Activated CD4-positive, alpha-beta T cell treated with anti-CD3 and anti-CD28 coated beads, Interleukin-2, amount 50 U/mL, for 24 hours (primary cell): Measurements from ENCODE around the gene CIT.

Experiments
- DNase-seq, 2 donors: peaks; one replicate each; pipeline ENCODE4 v3.0.0-alpha.2; 2020; ENCODE audit warnings: low read depth in 1 of 2, low spot score in 1 of 2

CIT gene

GRCh38 chr12:119804011-119804641 is 73.0 kb downstream of the CIT start:
- no peak for DNase-seq

GRCh38 chr12:119803381-119803791 is 73.7 kb downstream of the CIT start:
- no peak for DNase-seq

DNA sequence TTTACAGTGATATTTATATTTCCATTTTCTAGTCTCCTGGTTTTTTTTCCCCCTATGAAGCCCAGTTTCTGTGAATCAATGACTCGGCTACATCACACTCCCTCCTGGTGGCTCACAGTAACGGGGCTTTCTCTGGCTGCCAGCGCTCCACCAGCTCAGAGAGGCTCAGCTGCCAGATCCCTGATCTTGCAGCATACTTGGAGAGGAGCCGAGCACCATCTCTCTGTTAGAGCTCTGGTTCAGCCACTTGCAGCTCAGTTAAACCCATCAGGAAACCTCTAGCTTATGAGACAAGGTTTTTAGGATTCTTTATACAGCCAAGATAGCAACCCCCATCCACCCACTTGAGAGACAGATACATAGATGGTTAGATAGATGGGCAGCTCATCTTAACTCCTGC is 74.6 kb downstream of the CIT start:
- DNase-seq, result no peak

DNA sequence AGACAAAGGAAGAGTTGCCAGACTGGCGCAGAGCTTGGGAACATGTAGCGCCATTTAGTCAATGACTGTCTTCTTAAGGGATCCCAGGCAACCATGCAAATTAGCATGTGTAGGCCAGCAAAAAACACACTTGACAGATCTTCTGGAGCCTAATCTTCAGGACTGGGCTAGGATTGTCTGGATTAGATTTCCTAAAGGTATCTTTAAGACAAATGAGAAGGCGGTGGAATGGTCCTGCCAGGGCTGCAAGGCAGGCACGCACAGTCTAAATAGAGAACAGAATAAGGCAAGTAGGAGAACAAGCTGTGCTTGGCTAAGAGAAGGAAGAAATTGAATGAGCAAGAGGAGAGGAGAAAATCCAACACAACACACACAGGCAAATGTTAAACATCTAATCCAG is 80.0 kb downstream of the CIT start:
- no peak for DNase-seq

- DNase-seq, result no peak
Observed at GRCh38 chr12:119796292-119796691, 80.8 kb downstream of the CIT start.

DNA sequence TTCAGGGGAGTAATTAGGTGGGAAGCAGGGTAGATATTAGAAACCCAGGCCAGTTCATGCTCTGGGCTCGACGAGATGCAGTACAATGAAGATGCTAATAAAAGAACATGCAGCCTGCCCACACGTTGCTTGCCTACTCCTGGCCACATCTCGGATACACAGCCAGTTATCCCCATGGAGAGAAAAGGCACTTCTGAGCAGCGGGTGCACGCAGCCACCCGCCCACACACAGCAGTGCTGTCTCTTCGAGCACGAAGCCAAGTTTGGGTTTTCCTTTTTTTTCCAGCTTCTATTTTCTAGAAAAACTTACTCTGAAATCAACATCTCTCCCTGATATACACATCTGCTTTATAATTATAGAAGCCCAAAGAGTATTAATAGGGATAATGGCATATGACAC is 85.7 kb downstream of the CIT start:
- no peak for DNase-seq

DNA sequence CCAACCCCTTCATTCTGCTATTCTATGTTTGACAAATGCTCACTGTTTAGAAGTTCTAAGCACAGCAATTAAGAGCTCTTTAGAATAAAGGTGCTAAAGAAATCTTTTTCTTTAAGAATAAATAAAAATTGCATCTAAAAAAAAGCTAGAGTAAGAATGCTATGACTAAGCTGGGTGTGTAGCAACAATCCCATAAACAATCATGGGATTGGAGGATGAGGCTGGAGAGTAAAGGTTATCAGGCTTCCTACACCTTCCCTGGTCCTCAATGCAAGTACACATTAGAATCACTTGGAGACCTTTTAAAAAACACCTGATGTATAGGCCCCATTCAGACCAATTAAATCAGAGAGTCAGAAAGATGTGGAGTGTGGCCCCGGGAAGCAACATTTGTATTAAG is 88.3 kb downstream of the CIT start:
- no peak for DNase-seq

DNA sequence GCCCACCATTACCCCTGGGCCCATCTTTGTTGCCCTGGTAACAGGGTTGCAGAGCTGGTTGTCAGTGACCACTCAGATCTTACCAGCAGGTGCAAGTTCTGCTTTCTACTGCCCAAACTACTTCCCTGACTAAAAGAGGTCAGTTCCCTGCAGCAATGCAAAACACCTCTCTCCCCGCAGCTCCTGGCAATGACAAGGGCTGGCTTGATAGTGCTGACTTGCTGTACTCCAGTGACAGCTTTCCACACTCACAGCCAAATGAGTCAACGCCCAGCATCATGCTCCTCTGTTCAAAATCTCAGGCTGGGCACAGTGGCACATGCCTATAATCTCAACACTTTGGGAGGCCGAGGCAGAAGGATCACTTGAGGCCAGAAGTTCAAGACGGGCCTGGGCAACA is 90.6 kb downstream of the CIT start:
- DNase-seq, result no peak

DNA sequence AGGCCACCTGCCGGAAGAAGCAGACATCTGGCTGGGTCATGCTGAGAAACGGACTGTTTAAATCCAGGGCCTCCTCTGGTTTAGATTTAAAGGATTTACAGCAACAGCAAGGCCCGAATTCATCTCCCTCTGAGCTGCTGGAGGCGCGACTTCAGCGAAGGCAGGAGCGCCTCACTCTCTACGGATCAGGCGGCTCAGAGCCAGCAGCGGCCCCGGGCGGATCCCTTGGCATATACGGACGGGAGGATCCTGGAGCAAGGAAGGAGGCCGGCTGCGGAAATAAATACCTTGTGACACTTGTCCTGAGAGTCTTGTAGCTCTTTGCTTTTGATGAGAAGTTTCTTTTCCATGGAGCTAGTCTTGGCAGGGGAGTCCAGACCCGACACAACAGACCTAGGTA is 92.4 kb downstream of the CIT start:
- no peak for DNase-seq

DNA sequence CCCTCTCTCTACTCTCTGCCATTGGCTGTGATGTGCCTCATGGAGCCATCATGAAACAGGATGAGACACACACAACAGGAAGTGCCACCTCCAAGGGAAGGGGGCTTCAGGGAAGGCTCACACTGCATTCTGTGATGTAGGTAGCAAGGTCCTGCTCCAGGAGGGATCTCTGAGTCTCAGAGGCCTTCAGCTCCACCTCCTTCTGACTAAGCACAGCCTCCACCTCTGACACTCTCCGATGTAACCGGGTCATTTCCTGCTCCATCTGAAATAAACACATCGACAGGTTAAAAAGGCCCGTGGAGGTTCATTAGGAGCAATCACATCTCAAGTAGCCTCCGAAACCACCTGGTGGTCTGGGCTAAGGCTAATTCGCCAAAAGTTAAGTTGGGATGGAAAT is 93.3 kb downstream of the CIT start:
- no peak for DNase-seq

- DNase-seq, result no peak
Observed at GRCh38 chr12:119781804-119782203, 95.3 kb downstream of the CIT start.

DNA sequence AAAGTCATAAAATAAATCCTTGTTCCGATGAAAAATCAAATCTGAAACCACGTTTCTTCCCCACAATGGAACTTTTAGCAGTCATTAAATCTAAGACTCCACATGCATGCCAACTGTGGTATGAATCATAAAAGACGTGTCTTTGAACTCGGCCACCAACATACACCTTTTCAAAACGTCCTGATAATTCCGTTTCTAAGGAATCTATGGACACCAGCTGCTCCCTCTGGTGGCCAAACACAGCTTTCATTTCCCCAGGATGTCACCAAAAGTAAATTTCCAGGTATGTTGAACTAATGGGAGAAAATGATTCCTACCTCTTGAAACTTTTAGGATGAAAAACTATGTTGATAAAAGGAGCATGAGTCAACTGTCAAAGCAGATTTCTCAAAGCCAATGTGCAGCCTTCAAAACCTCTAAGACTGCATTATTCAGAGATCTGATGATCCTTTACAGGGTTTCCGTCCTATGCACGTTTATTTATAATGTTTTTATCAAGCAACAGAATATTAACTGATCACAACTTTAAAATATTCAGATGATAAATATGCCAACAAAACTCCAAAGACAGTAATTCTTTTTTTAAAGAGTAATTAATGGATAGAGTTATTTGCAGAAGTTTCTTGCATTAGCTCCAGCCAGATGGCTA is 96.2 kb downstream of the CIT start:
- no peak for DNase-seq

- no peak for DNase-seq
Observed at GRCh38 chr12:119775246-119775895, 101.7 kb downstream of the CIT start.

GRCh38 chr12:119772431-119772830 is 104.7 kb downstream of the CIT start:
- DNase-seq, result no peak

DNA sequence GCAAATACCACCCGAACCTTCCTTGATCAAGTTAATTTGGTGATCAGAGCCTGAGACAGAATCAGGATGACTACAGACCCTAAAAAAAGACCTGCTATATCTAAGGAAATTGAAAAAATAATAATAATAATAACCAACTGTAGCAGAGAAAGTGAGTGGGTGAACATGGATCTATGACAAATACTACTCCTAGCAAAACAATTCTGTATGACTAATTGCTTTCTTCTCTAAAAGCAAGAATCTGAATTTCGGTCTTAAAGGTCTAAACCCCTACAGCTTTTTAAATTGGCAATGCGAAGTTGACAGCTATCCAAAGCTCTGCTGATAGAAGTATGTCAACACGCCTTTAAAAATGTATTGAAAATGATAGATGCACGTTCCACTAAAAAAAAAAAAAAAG is 107.0 kb downstream of the CIT start:
- no peak for DNase-seq

DNA sequence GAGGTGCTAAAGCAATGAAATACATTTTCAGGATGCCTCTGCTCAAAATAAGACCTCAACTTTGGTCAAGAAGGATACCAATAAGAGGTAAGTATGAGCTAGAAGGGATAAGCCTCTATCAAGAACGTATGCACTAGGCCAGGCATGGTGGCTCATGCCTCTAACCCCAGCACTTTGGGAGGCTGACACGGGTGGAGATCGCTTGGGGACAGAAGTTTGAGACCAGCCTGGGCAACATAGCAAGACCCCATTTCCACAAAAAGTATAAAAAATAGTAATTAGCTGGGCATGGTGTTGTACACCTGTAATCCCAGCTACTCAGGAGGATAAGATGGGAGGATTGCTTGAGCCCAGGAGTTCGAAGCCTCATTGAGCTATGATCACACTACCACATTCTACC is 114.5 kb downstream of the CIT start:
- DNase-seq, result no peak

DNA sequence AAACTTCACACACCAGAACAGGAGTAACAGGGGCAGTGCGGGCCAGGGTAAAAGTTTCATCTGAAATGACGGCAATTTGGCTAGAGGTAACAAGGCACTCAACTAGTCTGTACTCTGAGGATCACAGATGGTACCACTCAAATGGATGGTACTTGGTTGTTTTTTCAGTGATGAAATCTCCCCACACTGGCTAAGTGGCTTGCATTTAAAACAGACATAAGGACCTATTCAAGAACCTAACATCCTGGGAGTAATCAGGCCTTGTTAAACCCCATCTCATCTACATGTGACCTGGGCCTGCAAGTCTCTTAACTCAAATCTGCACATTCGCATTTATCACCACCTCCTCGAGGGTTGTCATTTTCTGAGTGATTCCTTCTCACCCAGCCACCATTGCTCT is 118.4 kb downstream of the CIT start:
- DNase-seq, result no peak

DNA sequence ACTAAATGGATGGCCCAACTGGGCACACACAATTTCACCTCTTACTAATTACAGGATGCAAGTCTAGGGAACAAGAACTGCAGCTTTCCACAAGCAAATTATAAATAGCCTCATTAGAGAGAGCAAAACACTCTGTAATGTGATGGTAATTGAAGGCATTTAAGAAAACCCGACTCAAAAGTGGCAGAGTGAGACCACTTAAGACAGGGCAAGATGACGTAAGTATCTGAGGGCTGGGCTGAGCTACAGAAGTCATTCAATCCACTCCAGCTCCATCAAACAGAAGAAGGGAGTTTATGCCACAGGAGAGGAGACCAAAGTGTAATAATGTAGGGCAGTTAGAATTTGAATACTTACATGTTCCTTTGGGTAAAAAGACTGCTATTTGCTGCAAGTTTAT is 118.9 kb downstream of the CIT start:
- no peak for DNase-seq

DNA sequence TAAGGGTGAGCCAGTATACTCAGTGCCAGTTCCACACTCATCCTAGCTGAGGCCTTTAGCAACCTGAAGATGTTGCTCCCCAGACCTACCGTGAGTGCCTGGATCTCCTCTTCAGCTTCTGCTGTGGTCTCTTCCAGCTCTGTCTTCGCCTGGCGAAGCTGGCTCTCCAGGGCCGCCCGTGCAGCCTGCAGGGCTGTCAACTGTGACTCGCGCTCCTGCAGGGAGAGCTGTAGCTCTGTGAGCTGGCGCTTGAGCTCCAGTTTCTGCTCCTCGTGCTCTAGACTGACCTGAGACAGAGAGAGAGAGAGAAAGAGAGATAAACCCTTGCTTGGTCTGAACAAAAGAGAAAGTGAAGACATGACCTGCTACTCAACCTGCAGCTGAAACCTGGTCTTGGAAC is 125.2 kb downstream of the CIT start:
- no peak for DNase-seq

DNA sequence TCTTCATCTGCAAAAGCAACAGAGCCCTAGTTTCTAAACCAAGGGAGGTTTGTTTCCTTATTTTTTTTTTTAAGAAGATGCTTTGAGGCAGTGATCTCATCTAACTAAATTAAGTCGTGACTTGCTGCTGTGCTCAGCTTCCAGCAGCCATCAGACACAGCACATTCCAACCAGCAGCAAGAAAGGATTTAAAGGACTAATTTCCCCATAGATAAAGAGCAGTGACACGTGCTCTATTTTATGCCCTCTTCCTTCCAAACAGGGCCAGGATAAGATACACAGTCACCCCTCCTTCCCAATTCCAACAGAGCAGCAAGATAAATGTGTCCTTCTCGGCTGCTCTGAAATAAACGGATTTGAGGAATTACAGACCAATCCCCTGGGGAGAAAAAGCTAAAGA is 127.5 kb downstream of the CIT start:
- DNase-seq, result no peak

GRCh38 chr12:119748497-119748896 is 128.6 kb downstream of the CIT start:
- DNase-seq, result no peak

- no peak for DNase-seq
Observed at GRCh38 chr12:119746169-119746568, 131.0 kb downstream of the CIT start.
